Neural cell (in vitro differentiated cells): Measurements from ENCODE around the gene PGRMC2. TPM values are rescaled to one million over a fixed set of nuclear protein-coding genes. Genes with fewer than 3 reads are reported as not detected.
"Not testable (repeated sequence)": the region's sequence is repeated elsewhere in the genome, so short reads cannot be mapped to it uniquely, and the experiment has no call there.

ENCODE experiments used
- H2AFZ ChIP-seq: fragments of 200-600, 300-800 bp; sonication (generic), shearing (Covaris generic); 2 replicates; pipeline ENCODE4 v1.6.0; 2014; ENCODE audit warnings: low read depth, mild to moderate bottlenecking, antibody characterized with exemption, low read length, moderate library complexity
- H3F3A ChIP-seq: fragments of 200-600 bp; shearing (Covaris generic); 2 replicates; pipeline ENCODE4 v1.6.1; 2016; ENCODE audit warnings: mild to moderate bottlenecking, moderate library complexity, mixed read lengths, antibody characterized with exemption, low read length; ENCODE audit not compliant: insufficient read depth, poor library complexity, severe bottlenecking
- H3K27ac ChIP-seq: fragments of 200-600, 300-800 bp; sonication (generic), shearing (Covaris generic); 2 replicates; pipeline ENCODE4 v1.5.1; 2014; ENCODE audit warnings: mild to moderate bottlenecking, low read length, moderate library complexity
- H3K27me3 ChIP-seq: fragments of 300-800, 200-600 bp; sonication (generic), shearing (Covaris generic); 2 replicates; pipeline ENCODE4 v1.6.0; 2014; ENCODE audit warnings: mild to moderate bottlenecking, low read depth, low read length, moderate library complexity; ENCODE audit not compliant: insufficient read depth
- H3K36me3 ChIP-seq: fragments of 300-800, 200-600 bp; sonication (generic), shearing (Covaris generic); 2 replicates; pipeline ENCODE4 v1.5.1; 2014; ENCODE audit warnings: mild to moderate bottlenecking, antibody characterized with exemption, low read length, moderate library complexity; ENCODE audit not compliant: insufficient read depth
- H3K4me2 ChIP-seq: fragments of 300-800, 200-600 bp; sonication (generic), shearing (Covaris generic); 2 replicates; pipeline ENCODE4 v1.6.0; 2014; ENCODE audit warnings: mild to moderate bottlenecking, low read length
- H3K4me3 ChIP-seq: fragments of 300-800, 200-600 bp; sonication (generic), shearing (Covaris generic); 2 replicates; pipeline ENCODE4 v1.5.1; 2014; ENCODE audit warnings: mild to moderate bottlenecking, low read length, moderate library complexity
- H3K79me2 ChIP-seq: fragments of 200-600 bp; shearing (Covaris generic); replicated peaks from 2 replicates; pipeline ENCODE4 v1.6.0; 2014; ENCODE audit warnings: mild to moderate bottlenecking, low read length, moderate library complexity; ENCODE audit not compliant: insufficient read depth
- H3K9ac ChIP-seq: fragments of 300-800, 200-600 bp; sonication (generic), shearing (Covaris generic); 2 replicates; pipeline ENCODE4 v1.6.1; 2016; ENCODE audit warnings: mild to moderate bottlenecking, low read length, mixed read lengths
- H3K9me2 ChIP-seq: fragments of 200-600 bp; shearing (Covaris generic); 2 replicates; pipeline ENCODE4 v1.6.1; 2016; ENCODE audit warnings: mild to moderate bottlenecking, low read length, mixed read lengths; ENCODE audit not compliant: insufficient read depth
- H3K9me3 ChIP-seq: fragments of 200-600, 300-800 bp; sonication (generic), shearing (Covaris generic); 2 replicates; pipeline ENCODE4 v1.6.1; 2016; ENCODE audit warnings: mild to moderate bottlenecking, mixed run types, low read length, moderate library complexity, mixed read lengths
- H4K20me1 ChIP-seq: fragments of 200-600 bp; shearing (Covaris generic); 2 replicates; pipeline ENCODE4 v1.6.1; 2016; ENCODE audit warnings: mild to moderate bottlenecking, mixed run types; ENCODE audit not compliant: insufficient read depth
- EP300 ChIP-seq: fragments of 450-650 bp; conservative IDR thresholded peaks from 2 replicates; pipeline ENCODE4 v1.6.1; 2014; ENCODE audit warnings: antibody characterized with exemption, mild to moderate bottlenecking, moderate library complexity; ENCODE audit not compliant: poor library complexity, severe bottlenecking
- EZH2 ChIP-seq: fragments of 200-600, 300-800 bp; shearing (Covaris generic), sonication (generic); IDR thresholded peaks from 2 replicates; pipeline ENCODE4 v1.6.1; 2014; ENCODE audit warnings: antibody characterized with exemption, low read length, borderline replicate concordance, mild to moderate bottlenecking; ENCODE audit not compliant: insufficient read depth, poor library complexity, severe bottlenecking
- MXI1 ChIP-seq: fragments of 450-650 bp; conservative IDR thresholded peaks from 2 replicates; pipeline ENCODE4 v1.6.1; 2014; ENCODE audit warnings: antibody characterized with exemption, mild to moderate bottlenecking; ENCODE audit not compliant: poor library complexity, severe bottlenecking
- POLR2AphosphoS5 ChIP-seq: IDR thresholded peaks from 2 replicates; pipeline ENCODE4 v1.6.1; 2012
- RAD21 ChIP-seq: fragments of 450-650 bp; conservative IDR thresholded peaks from 2 replicates; pipeline ENCODE4 v1.6.1; 2014; ENCODE audit warnings: antibody characterized with exemption, mild to moderate bottlenecking, moderate library complexity
- SMC3 ChIP-seq: fragments of 450-650 bp; conservative IDR thresholded peaks from 2 replicates; pipeline ENCODE4 v1.6.1; 2014; ENCODE audit warnings: antibody characterized with exemption, mild to moderate bottlenecking, moderate library complexity; ENCODE audit not compliant: poor library complexity
- TAF1 ChIP-seq: IDR thresholded peaks from 2 replicates; pipeline ENCODE4 v1.6.1; 2012; ENCODE audit warnings: low read depth
- polyA plus RNA-seq: library from polyadenylated mRNA; depleted of rRNA; stranded (reverse); fragments of >200 nt; gene quantifications from 2 replicates; pipeline ENCODE4 v1.2.3, GENCODE V29; 2014
- TF ChIP-seq, protein P1 (sequence below): IDR thresholded peaks from 2 replicates; pipeline ENCODE4 v1.6.1; 2012; ENCODE audit warnings: borderline replicate concordance
- TF ChIP-seq, protein P2 (sequence below): fragments of 450-650 bp; IDR thresholded peaks from 2 replicates; pipeline ENCODE4 v1.5.1; 2014; ENCODE audit warnings: antibody characterized with exemption, mild to moderate bottlenecking, moderate library complexity; ENCODE audit not compliant: poor library complexity, severe bottlenecking

The PGRMC2 gene
- polyA plus RNA-seq, 1 donor from 2014 or later, result 16.5 TPM

DNA sequence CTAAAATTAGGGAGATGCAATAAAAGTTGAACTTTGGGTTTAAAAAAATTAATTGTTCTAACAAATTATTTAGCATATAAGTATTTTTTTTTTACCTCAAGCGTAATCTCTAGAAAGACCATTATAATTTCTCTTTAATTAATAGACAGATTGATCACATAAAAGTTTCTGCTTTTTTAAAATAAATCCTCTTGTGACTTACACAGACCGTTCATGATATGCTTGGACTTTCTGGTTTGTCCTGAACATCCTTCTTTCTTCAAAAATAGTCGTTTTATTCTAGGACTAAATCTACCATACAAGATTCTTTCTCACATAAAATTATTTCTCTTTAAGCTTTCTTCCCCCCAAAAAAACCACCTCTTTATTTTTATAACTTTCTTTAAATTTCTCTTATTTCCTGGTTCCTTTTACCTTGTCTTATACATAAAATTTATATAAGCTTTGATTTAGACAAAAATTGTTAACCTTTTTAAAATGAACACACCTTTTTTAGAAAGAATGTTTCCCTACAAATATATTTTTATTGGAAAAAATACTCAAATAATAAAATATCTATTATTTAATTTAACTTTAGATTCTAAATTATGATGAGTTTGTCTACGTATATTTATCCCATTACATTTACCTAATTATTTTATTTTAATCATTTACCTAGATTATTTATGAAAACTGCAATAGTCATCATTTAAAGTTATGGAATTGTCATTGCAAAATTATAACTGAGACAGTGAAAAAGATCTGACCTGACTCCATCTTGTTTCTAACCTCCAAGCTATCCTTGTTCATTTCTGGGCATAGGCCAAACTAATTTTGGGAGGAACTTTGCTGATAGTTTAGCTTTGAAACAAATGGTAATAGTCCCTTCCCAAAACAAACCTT lies 37.6 kb downstream of the PGRMC2 start:
- H3K79me2 ChIP-seq, result no peaks in the 10 kb centered on the region
- H3F3A ChIP-seq, result no peaks in the 10 kb centered on the region
- H3K9ac ChIP-seq, result no peak overlapping the region
- H3K4me3 ChIP-seq, result no peak overlapping the region
- no peaks in the 10 kb centered on the region for H3K9me2 ChIP-seq
- no peaks in the 10 kb centered on the region for H3K9me3 ChIP-seq
- H3K36me3 ChIP-seq, result no peaks in the 10 kb centered on the region
- no peak overlapping the region for H2AFZ ChIP-seq
- no peaks in the 10 kb centered on the region for H4K20me1 ChIP-seq
- no peak for TF ChIP-seq EZH2
- TF ChIP-seq, protein P1, sequence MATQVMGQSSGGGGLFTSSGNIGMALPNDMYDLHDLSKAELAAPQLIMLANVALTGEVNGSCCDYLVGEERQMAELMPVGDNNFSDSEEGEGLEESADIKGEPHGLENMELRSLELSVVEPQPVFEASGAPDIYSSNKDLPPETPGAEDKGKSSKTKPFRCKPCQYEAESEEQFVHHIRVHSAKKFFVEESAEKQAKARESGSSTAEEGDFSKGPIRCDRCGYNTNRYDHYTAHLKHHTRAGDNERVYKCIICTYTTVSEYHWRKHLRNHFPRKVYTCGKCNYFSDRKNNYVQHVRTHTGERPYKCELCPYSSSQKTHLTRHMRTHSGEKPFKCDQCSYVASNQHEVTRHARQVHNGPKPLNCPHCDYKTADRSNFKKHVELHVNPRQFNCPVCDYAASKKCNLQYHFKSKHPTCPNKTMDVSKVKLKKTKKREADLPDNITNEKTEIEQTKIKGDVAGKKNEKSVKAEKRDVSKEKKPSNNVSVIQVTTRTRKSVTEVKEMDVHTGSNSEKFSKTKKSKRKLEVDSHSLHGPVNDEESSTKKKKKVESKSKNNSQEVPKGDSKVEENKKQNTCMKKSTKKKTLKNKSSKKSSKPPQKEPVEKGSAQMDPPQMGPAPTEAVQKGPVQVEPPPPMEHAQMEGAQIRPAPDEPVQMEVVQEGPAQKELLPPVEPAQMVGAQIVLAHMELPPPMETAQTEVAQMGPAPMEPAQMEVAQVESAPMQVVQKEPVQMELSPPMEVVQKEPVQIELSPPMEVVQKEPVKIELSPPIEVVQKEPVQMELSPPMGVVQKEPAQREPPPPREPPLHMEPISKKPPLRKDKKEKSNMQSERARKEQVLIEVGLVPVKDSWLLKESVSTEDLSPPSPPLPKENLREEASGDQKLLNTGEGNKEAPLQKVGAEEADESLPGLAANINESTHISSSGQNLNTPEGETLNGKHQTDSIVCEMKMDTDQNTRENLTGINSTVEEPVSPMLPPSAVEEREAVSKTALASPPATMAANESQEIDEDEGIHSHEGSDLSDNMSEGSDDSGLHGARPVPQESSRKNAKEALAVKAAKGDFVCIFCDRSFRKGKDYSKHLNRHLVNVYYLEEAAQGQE, result no peak
- TF ChIP-seq, protein P2, sequence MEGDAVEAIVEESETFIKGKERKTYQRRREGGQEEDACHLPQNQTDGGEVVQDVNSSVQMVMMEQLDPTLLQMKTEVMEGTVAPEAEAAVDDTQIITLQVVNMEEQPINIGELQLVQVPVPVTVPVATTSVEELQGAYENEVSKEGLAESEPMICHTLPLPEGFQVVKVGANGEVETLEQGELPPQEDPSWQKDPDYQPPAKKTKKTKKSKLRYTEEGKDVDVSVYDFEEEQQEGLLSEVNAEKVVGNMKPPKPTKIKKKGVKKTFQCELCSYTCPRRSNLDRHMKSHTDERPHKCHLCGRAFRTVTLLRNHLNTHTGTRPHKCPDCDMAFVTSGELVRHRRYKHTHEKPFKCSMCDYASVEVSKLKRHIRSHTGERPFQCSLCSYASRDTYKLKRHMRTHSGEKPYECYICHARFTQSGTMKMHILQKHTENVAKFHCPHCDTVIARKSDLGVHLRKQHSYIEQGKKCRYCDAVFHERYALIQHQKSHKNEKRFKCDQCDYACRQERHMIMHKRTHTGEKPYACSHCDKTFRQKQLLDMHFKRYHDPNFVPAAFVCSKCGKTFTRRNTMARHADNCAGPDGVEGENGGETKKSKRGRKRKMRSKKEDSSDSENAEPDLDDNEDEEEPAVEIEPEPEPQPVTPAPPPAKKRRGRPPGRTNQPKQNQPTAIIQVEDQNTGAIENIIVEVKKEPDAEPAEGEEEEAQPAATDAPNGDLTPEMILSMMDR, result no peak
- no peak overlapping the region for H3K27ac ChIP-seq
- H3K27me3 ChIP-seq, result no peaks in the 10 kb centered on the region
- no peak overlapping the region for H3K4me2 ChIP-seq

DNA sequence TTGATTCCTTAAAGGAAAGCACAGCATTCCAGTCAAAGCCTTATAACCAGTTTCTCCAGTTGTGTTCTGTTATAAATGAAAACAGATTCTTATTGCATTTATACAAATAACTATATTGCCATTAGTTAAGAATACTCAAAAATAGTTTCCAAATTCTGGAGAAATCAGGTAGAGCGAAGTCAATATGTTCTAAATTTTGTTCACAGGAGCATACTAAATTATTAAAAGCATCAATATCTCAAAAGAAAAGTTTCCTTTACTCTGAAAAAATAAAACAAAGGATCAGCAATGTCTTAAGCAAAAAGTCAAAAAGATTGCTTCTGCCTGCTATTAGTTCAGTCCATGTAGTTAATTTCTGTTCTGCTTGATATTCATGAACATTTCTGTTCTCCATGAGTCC lies 39.7 kb downstream of the PGRMC2 start:
- H3K4me2 ChIP-seq, result no peak overlapping the region
- H3K9me3 ChIP-seq, result no peaks in the 10 kb centered on the region
- no peaks in the 10 kb centered on the region for H3F3A ChIP-seq
- H3K9ac ChIP-seq, result no peak overlapping the region
- no peaks in the 10 kb centered on the region for H3K9me2 ChIP-seq
- H3K36me3 ChIP-seq, result no peaks in the 10 kb centered on the region
- H4K20me1 ChIP-seq, result no peaks in the 10 kb centered on the region
- no peak for TF ChIP-seq EP300
- TF ChIP-seq SMC3, result no peak
- TF ChIP-seq, protein P1, result no peak
- TF ChIP-seq, protein P2, result no peak
- no peak for TF ChIP-seq MXI1
- no peak for TF ChIP-seq TAF1
- TF ChIP-seq RAD21, result no peak
- TF ChIP-seq POLR2AphosphoS5, result no peak
- no peak for TF ChIP-seq EZH2
- H3K27me3 ChIP-seq, result no peaks in the 10 kb centered on the region
- no peak overlapping the region for H3K4me3 ChIP-seq
- H3K27ac ChIP-seq, result no peak overlapping the region
- H3K79me2 ChIP-seq, result no peaks in the 10 kb centered on the region
- no peak overlapping the region for H2AFZ ChIP-seq

DNA sequence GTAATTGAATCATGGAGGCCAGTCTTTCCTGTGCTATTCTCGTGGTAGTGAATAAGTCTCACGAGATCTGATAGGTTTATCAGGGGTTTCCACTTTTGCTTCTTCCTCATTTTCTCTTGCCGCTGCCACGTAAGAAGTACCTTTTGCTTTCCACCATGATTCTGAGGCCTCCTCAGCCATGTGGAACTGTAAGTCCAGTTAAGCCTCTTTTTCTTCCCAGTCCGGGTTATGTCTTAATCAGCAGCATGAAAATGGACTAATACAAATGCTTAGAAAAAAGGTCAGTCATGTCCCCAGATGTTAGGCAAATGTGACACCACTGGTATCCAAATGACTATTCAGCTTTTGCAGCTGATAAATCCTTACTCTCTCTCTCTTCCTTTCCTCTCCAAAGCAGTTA lies 42.2 kb downstream of the PGRMC2 start:
- H3K4me2 ChIP-seq, H3K4me3 ChIP-seq, H3K9ac ChIP-seq, H3K27me3 ChIP-seq, H4K20me1 ChIP-seq, H3F3A ChIP-seq, H3K79me2 ChIP-seq, H3K9me3 ChIP-seq, H3K9me2 ChIP-seq, H3K36me3 ChIP-seq, H2AFZ ChIP-seq, H3K27ac ChIP-seq: not testable (repeated sequence)
